ENCODE data around the gene PARM1. TPM values are rescaled to one million over a fixed set of nuclear protein-coding genes. Genes with fewer than 3 reads are reported as not detected.

Gene PARM1
- total and polyA plus RNA-seq, 2 of the 4 experiments (the other 2 are of a cell fraction) = 0.07 to 0.18 TPM

DNA sequence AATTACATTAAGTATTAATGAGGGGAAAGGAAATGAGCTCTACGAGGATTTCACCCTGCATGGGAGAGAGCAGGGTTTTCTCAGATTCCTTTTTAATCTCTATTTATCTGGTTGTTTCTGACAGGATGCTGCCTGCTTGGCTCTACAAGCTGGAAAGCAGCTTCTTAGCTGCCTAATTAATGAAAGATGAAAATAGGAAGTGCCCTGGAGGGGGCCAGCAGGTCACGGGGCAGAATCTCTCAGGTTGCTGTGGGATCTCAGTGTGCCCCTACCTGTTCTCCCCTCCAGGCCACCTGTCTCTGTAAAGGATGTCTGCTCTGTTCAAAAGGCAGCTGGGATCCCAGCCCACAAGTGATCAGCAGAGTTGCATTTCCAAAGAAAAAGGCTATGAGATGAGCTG, 113.7 kb downstream of the PARM1 start:
- dilution Hi-C loops (cut with HindIII; ENCODE audit: low sequenced_read_pairs, unreplicated experiment) = no loop called here
- BruUV-seq (replicated peaks) = no TSS peak

More for the DNA sequence above, 113.7 kb downstream of the PARM1 start:
- Histone ChIP-seq H3K9me1 (ENCODE audit: insufficient read depth, low read length) (no peaks in the 10 kb centered on the region), H2AFZ (replicated peaks; ENCODE audit: low read length, poor library complexity) (no peak overlapping the region), H3K27me3 (ENCODE audit: control insufficient read depth, insufficient read depth, low read length) (no peaks in the 10 kb centered on the region), H2BK15ac (ENCODE audit: low read depth, low read length) (no peak overlapping the region), H3K9ac (ENCODE audit: low read depth, low read length) (no peak overlapping the region), H4K8ac (ENCODE audit: low read depth in 2 of 2, low read length in 2 of 2) (no peak overlapping the region), H2BK20ac (ENCODE audit: low read depth, low read length) (no peak overlapping the region), H4K5ac (ENCODE audit: low read depth, low read length) (no peak overlapping the region), H3K23ac (ENCODE audit: low read depth, low read length) (no peak overlapping the region), H3K27ac (ENCODE audit: insufficient read depth, low read length) (no peak overlapping the region), H3K4ac (ENCODE audit: low read depth, low read length) (no peak overlapping the region), H3K56ac (ENCODE audit: extremely low read depth, insufficient read depth, low read length) (no peak overlapping the region), H2BK120ac (ENCODE audit: low read depth, low read length) (no peak overlapping the region), H2AK5ac (ENCODE audit: low read depth, low read length) (no peak overlapping the region), H2BK5ac (ENCODE audit: low read depth, low read length, poor library complexity, severe bottlenecking) (no peak overlapping the region), H3K4me3 (ENCODE audit: insufficient read depth, low read depth, low read length) (no peak overlapping the region), H3K4me2 (ENCODE audit: low read depth, low read length) (no peak overlapping the region), H3K14ac (replicated peaks; ENCODE audit: low read depth, low read length) (no peak overlapping the region), H3K79me1 (ENCODE audit: low read depth in 1 of 2, low read length in 2 of 2) (no peaks in the 10 kb centered on the region), H2AK9ac (replicated peaks; ENCODE audit: low read depth, low read length, poor library complexity) (no peak overlapping the region), H3K18ac (ENCODE audit: low read depth, low read length) (no peak overlapping the region), H3K9me3 (ENCODE audit: control insufficient read depth, insufficient read depth, low read length) (no peaks in the 10 kb centered on the region), H4K20me1 (ENCODE audit: insufficient read depth, low read length) (no peaks in the 10 kb centered on the region), H3K36me3 (ENCODE audit: control insufficient read depth, insufficient read depth, low read length) (no peaks in the 10 kb centered on the region), H3K4me1 (ENCODE audit: control insufficient read depth, insufficient read depth, low read length) (no peaks in the 10 kb centered on the region), H4K91ac (ENCODE audit: insufficient read depth, low read depth, low read length) (no peak overlapping the region)
- ChIA-PET POLR2A (ENCODE audit: unreplicated experiment) (no interaction called here), CTCF (no interaction called here)
- DNase-seq (no peak), ATAC-seq (ENCODE audit: low read depth) (no peak)
- TF ChIP-seq POLR2A (IDR thresholded peaks at IDR 0.05; ENCODE audit: low read depth, low read length) (no peak), MAFK (IDR thresholded peaks at IDR 0.05; ENCODE audit: low read depth, low read length) (no peak), NFE2L2 (IDR thresholded peaks at IDR 0.05; ENCODE audit: low read depth, low read length) (no peak), FOS (IDR thresholded peaks at IDR 0.05; ENCODE audit: low read depth, low read length) (no peak), MAZ (IDR thresholded peaks at IDR 0.05; ENCODE audit: borderline replicate concordance, low read depth, low read length) (no peak), RAD21 (IDR thresholded peaks at IDR 0.05; ENCODE audit: low read length) (no peak), SMC3 (IDR thresholded peaks at IDR 0.05; ENCODE audit: low read depth, low read length) (no peak), RFX5 (IDR thresholded peaks at IDR 0.05; ENCODE audit: low read depth, low read length) (no peak), RCOR1 (IDR thresholded peaks at IDR 0.05; ENCODE audit: insufficient replicate concordance, low read length) (no peak), MXI1 (IDR thresholded peaks at IDR 0.05; ENCODE audit: borderline replicate concordance, low read depth, low read length) (no peak), BHLHE40 (IDR thresholded peaks at IDR 0.05; ENCODE audit: low read depth, low read length) (no peak), CEBPB (IDR thresholded peaks at IDR 0.05; ENCODE audit: low read depth, low read length) (no peak), CHD1 (IDR thresholded peaks at IDR 0.05; ENCODE audit: low read depth, low read length) (no peak)
- TF ChIP-seq, protein P1, sequence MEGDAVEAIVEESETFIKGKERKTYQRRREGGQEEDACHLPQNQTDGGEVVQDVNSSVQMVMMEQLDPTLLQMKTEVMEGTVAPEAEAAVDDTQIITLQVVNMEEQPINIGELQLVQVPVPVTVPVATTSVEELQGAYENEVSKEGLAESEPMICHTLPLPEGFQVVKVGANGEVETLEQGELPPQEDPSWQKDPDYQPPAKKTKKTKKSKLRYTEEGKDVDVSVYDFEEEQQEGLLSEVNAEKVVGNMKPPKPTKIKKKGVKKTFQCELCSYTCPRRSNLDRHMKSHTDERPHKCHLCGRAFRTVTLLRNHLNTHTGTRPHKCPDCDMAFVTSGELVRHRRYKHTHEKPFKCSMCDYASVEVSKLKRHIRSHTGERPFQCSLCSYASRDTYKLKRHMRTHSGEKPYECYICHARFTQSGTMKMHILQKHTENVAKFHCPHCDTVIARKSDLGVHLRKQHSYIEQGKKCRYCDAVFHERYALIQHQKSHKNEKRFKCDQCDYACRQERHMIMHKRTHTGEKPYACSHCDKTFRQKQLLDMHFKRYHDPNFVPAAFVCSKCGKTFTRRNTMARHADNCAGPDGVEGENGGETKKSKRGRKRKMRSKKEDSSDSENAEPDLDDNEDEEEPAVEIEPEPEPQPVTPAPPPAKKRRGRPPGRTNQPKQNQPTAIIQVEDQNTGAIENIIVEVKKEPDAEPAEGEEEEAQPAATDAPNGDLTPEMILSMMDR (conservative IDR thresholded peaks at IDR 0.05; ENCODE audit: low read depth, low read length) = no peak
- TF ChIP-seq, protein P2, sequence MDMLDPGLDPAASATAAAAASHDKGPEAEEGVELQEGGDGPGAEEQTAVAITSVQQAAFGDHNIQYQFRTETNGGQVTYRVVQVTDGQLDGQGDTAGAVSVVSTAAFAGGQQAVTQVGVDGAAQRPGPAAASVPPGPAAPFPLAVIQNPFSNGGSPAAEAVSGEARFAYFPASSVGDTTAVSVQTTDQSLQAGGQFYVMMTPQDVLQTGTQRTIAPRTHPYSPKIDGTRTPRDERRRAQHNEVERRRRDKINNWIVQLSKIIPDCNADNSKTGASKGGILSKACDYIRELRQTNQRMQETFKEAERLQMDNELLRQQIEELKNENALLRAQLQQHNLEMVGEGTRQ (IDR thresholded peaks at IDR 0.05; ENCODE audit: low read depth, low read length) = no peak
- TF ChIP-seq, protein P3, sequence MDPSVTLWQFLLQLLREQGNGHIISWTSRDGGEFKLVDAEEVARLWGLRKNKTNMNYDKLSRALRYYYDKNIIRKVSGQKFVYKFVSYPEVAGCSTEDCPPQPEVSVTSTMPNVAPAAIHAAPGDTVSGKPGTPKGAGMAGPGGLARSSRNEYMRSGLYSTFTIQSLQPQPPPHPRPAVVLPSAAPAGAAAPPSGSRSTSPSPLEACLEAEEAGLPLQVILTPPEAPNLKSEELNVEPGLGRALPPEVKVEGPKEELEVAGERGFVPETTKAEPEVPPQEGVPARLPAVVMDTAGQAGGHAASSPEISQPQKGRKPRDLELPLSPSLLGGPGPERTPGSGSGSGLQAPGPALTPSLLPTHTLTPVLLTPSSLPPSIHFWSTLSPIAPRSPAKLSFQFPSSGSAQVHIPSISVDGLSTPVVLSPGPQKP (IDR thresholded peaks at IDR 0.05; ENCODE audit: borderline replicate concordance, low read depth, low read length) = no peak
- intact Hi-C loops (cut with micrococcal nuclease) (no loop called here), in situ Hi-C loops (cut with MboI; ENCODE audit: low sequenced_read_pairs) (no loop called here)
- WGBS, 2 experiments (ENCODE audit: extremely low coverage in 2 of 2, insufficient read length in 1 of 2) = no CpG with 5 or more reads among the region's 2 CpGs
